HAP-1 (cell line): ENCODE data around the gene PPP1R12B.
"Not testable (repeated sequence)": the region's sequence is repeated elsewhere in the genome, so short reads cannot be mapped to it uniquely, and the experiment has no call there.

ENCODE experiments used
- DNase-seq, 2 experiments: peaks; one replicate each; pipeline ENCODE4 v3.0.0-alpha.2; 2016 to 2020; ENCODE audit warnings: low spot score in 2 of 2
- H3K27me3 ChIP-seq: fragments of 250-450 bp; sonication (Bioruptor Pico); 2 replicates; pipeline ENCODE4 v1.5.1; 2020; ENCODE audit warnings: low read depth, mild to moderate bottlenecking, moderate library complexity
- H3K36me3 ChIP-seq: fragments of 250-450 bp; sonication (Bioruptor Pico); replicated peaks from 2 replicates; pipeline ENCODE4 v1.5.1; 2020; ENCODE audit warnings: mild to moderate bottlenecking
- H3K4me1 ChIP-seq: fragments of 250-450 bp; sonication (Bioruptor Pico); 2 replicates; pipeline ENCODE4 v1.5.1; 2020; ENCODE audit warnings: mild to moderate bottlenecking
- H3K4me3 ChIP-seq: fragments of 250-450 bp; sonication (Bioruptor Pico); 2 replicates; pipeline ENCODE4 v1.5.1; 2020; ENCODE audit warnings: mild to moderate bottlenecking, moderate library complexity
- H3K9me3 ChIP-seq: fragments of 250-450 bp; sonication (Bioruptor Pico); 2 replicates; pipeline ENCODE4 v1.5.1; 2020; ENCODE audit warnings: mild to moderate bottlenecking, moderate library complexity
- in situ Hi-C: fragments of 300-500 bp; cut with MboI; formaldehyde crosslinking; loops from 3 replicates; pipeline ENCODE4 v1.14.3; 2020; ENCODE audit warnings: low sequenced_read_pairs, inconsistent platforms, mixed read lengths

The PPP1R12B gene

GRCh38 chr1:202623075-202623474 lies 274.6 kb downstream of the PPP1R12B start:
- in situ Hi-C loops, result no loop called here
- Histone ChIP-seq H3K9me3 (no peaks in the 10 kb centered on the region), H3K4me3 (no peak overlapping the region), H3K27me3 (no peaks in the 10 kb centered on the region), H3K4me1 (no peaks in the 10 kb centered on the region), H3K36me3 (no peaks in the 10 kb centered on the region)
- no peak for DNase-seq

GRCh38 chr1:202623476-202623875 lies 275.0 kb downstream of the PPP1R12B start:
- DNase-seq, H3K4me3 ChIP-seq, in situ Hi-C loops, H3K27me3 ChIP-seq, H3K36me3 ChIP-seq, H3K4me1 ChIP-seq, H3K9me3 ChIP-seq: not testable (repeated sequence)

- Histone ChIP-seq H3K4me3 (no peak overlapping the region), H3K27me3 (no peaks in the 10 kb centered on the region), H3K9me3 (no peaks in the 10 kb centered on the region), H3K4me1 (no peaks in the 10 kb centered on the region), H3K36me3 (no peaks in the 10 kb centered on the region)
- no peak for DNase-seq
- in situ Hi-C loops, result no loop called here
These were observed 275.7 kb downstream of the PPP1R12B start for GRCh38 chr1:202624088-202624780.

GRCh38 chr1:202624781-202625108 lies 276.2 kb downstream of the PPP1R12B start:
- Histone ChIP-seq H3K9me3 (no peaks in the 10 kb centered on the region), H3K36me3 (no peaks in the 10 kb centered on the region), H3K27me3 (no peaks in the 10 kb centered on the region), H3K4me3 (no peak overlapping the region), H3K4me1 (no peaks in the 10 kb centered on the region)
- no peak for DNase-seq
- in situ Hi-C loops, result no loop called here

- Histone ChIP-seq H3K4me3 (no peak overlapping the region), H3K4me1 (no peaks in the 10 kb centered on the region), H3K27me3 (no peaks in the 10 kb centered on the region), H3K36me3 (no peaks in the 10 kb centered on the region), H3K9me3 (no peaks in the 10 kb centered on the region)
- DNase-seq, result peak; percentile 53 to 85
- in situ Hi-C loops, result no loop called here
These were observed 277.2 kb downstream of the PPP1R12B start for GRCh38 chr1:202625416-202626360.

GRCh38 chr1:202627036-202627435 lies 278.5 kb downstream of the PPP1R12B start:
- H3K4me1 ChIP-seq, H3K4me3 ChIP-seq, in situ Hi-C loops, H3K27me3 ChIP-seq, H3K9me3 ChIP-seq, H3K36me3 ChIP-seq, DNase-seq: not testable (repeated sequence)

GRCh38 chr1:202627841-202628565 lies 279.5 kb downstream of the PPP1R12B start:
- in situ Hi-C loops, result no loop called here
- H3K4me3 ChIP-seq, result no peak overlapping the region
- H3K9me3 ChIP-seq, result no peaks in the 10 kb centered on the region
- H3K4me1 ChIP-seq, result no peaks in the 10 kb centered on the region
- no peaks in the 10 kb centered on the region for H3K36me3 ChIP-seq
- H3K27me3 ChIP-seq, result no peaks in the 10 kb centered on the region
- DNase-seq, result no peak

- H3K4me1 ChIP-seq, result no peaks in the 10 kb centered on the region
- no peaks in the 10 kb centered on the region for H3K27me3 ChIP-seq
- no peak overlapping the region for H3K4me3 ChIP-seq
- no peaks in the 10 kb centered on the region for H3K36me3 ChIP-seq
- in situ Hi-C loops, result no loop called here
- DNase-seq, result no peak
- no peaks in the 10 kb centered on the region for H3K9me3 ChIP-seq
These were observed 280.2 kb downstream of the PPP1R12B start for GRCh38 chr1:202628646-202629215.

GRCh38 chr1:202629257-202629811 lies 280.8 kb downstream of the PPP1R12B start:
- DNase-seq, in situ Hi-C loops, H3K4me3 ChIP-seq, H3K36me3 ChIP-seq, H3K4me1 ChIP-seq, H3K27me3 ChIP-seq, H3K9me3 ChIP-seq: not testable (repeated sequence)

GRCh38 chr1:202630096-202630495 lies 281.6 kb downstream of the PPP1R12B start:
- H3K4me3 ChIP-seq, DNase-seq, H3K27me3 ChIP-seq, H3K36me3 ChIP-seq, H3K9me3 ChIP-seq, in situ Hi-C loops, H3K4me1 ChIP-seq: not testable (repeated sequence)

GRCh38 chr1:202630541-202630940 lies 282.0 kb downstream of the PPP1R12B start:
- Histone ChIP-seq H3K27me3 (peaks cover 5% of the 10 kb centered on the region; the same call in 1 of the 2 replicates), H3K9me3 (no peaks in the 10 kb centered on the region), H3K4me3 (no peak overlapping the region), H3K4me1 (no peaks in the 10 kb centered on the region), H3K36me3 (no peaks in the 10 kb centered on the region)
- in situ Hi-C loops, result no loop called here
- DNase-seq, result no peak

- no peak overlapping the region for H3K4me3 ChIP-seq
- peaks cover 5% of the 10 kb centered on the region; the same call in 1 of the 2 replicates for H3K27me3 ChIP-seq
- DNase-seq, result no peak
- H3K9me3 ChIP-seq, result no peaks in the 10 kb centered on the region
- no peaks in the 10 kb centered on the region for H3K36me3 ChIP-seq
- no peaks in the 10 kb centered on the region for H3K4me1 ChIP-seq
- in situ Hi-C loops, result no loop called here
These were observed 282.8 kb downstream of the PPP1R12B start for GRCh38 chr1:202631076-202631923.

- Histone ChIP-seq H3K4me1 (no peaks in the 10 kb centered on the region), H3K36me3 (no peaks in the 10 kb centered on the region), H3K4me3 (no peak overlapping the region), H3K27me3 (peaks cover 5% of the 10 kb centered on the region; the same call in 1 of the 2 replicates), H3K9me3 (no peaks in the 10 kb centered on the region)
- in situ Hi-C loops, result no loop called here
- no peak for DNase-seq
These were observed 283.7 kb downstream of the PPP1R12B start for GRCh38 chr1:202632241-202632640.
